CMK (cell line): ENCODE data around the gene SLIT3.
A peak's percentile ranks its signal among the peaks of the same experiment; 100 is the strongest.

Source experiments
- DNase-seq: peaks from one replicate; pipeline ENCODE4 v3.0.0-alpha.2; 2010; ENCODE audit warnings: low read depth

The SLIT3 gene

DNA sequence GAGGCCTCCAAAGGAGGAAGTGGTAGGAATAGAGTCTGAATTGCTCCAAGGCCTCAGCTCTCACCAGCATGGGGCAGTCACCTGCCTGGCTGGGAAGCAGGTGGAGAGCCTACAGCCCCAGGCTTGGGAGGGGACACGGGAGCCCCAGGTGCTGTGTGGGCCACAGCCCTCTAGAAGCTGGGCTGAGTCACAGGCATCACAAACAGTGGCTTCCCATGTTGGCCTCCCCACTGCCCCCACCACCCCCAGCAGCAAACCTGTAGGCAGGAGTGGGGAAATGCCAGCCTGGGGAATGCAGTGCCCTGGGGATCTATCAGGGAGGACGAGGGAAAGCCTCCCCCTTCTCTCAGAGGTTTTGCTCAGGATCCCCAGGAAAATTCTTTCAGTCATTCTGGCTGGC, 309.6 kb downstream of the SLIT3 start:
- no peak for DNase-seq

DNA sequence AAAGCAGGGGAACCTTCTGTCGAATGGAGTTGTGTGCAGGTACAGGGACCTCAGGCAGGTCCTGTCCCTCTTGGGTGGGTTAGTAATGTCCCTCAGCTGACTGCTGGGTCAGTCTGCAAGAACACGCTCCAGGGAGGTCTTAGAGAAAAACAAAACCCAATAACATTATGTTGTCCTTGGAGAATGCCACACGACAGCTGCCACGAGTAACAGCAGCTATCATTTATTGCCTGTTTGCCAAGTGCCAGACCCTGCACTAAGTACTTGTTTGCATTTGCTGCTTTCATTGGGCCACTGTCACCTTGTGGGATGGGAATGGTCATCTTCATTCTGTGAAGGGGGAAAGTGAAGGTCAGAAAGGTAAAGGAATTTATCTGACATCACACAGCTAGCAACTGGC, 310.3 kb downstream of the SLIT3 start:
- no peak for DNase-seq

DNA sequence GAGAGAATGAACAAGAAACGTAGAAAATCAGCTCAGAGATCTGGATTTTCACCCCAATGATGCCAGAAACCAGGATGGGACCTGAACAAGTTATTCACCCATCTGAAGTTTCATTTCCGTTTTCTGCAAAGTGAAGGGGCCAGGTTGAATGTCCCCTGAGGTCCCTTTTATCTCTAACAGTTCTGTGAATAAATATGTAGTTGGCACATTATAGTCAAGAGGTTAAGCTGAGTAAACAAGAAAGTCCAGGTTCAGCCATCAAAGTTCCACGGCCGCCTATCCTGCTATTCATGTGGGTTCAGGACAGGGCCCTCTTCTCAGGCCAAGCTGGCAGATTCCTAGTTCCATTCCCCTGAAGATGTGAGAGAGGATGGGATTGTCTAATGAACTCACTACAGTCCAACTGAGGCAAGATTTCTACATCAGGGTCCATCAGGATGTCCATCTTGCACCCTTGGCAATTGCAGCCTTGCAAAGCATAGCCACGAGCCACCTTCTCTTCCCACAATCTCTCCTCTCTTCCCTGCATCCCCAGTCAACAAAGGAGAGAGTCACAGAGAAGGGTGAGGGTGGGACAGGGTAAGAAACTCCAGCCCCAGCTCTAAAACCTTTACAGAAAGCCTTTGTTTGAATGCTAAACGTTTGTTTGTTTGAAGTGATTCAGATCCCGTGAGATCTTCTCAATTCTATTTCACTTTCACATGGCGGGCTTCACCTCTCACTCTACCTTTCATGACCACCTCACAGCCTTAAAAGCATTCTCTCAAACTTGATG, 311.0 kb downstream of the SLIT3 start:
- no peak for DNase-seq

DNA sequence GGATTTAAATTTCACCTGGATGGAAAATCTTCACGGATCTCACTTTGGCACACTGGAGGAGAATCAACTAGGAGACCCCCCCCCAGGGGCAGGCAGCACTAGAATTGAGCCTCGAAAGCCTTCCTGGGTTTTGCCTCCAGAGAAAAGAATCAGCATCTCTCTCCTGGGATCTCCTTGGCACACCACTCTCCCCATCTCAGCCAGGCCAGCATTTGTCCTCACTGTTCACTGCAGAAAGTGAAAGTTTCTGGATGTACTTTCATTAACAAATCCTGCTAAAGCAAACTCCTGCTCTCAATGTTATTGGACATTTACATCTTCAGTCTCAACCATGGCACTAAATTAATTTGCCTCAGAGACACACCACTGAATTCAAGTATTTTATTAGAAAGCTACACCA, 312.2 kb downstream of the SLIT3 start:
- DNase-seq: no peak

DNA sequence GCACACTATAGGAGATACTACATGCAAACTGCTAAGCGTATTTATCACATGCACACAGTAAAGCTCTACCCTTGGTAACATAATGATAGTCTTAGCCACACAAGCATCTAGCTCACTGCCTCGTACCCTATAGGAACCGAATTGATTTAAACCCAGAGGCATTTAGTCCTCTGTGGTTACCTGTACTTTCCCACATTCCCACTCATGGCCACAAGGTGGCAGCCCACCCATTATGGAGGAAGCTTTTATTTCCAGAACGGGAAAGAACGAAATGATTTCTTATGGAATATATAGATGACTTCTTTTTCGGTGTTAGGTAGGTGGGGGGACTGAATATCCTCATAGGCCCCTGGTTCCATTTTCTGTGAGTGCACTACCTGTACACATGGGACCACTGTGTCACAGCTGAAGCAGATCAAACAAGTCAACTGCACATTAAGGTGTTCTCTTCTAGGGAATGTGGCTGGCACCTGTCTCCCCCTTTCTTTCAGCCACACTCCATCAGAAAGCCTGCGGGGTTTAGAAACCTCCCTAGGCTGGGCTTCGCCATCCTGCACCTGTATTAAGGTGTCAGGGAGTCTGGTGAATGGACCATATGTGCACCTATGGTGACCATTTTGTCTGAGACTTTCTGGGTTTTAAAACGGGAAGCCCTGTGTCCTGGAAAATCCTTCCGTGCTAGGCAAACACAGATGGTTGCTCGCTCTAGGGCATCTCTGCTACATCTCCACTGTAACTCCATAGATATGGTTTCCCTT, 313.2 kb downstream of the SLIT3 start:
- DNase-seq: peak; percentile 11

DNA sequence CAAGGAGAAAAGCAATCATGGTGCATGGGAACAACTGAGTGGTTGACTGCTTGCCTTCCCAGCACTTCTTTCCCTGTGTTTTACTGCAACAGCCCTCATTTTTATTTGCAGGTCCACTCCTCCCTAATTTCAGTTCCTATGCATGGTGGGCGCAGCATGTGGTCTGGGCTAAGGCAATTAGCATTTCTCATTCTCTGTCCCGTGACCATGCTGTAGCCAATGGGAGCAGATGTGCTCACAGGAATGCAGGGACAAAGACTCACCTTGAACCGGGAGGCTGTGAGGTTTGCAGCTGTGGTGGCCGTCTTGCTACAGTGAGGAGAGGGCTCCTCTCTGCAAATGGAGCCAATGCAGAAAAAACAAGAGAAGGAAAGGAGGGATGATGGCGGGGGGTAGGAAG, 315.5 kb downstream of the SLIT3 start:
- DNase-seq: no peak

DNA sequence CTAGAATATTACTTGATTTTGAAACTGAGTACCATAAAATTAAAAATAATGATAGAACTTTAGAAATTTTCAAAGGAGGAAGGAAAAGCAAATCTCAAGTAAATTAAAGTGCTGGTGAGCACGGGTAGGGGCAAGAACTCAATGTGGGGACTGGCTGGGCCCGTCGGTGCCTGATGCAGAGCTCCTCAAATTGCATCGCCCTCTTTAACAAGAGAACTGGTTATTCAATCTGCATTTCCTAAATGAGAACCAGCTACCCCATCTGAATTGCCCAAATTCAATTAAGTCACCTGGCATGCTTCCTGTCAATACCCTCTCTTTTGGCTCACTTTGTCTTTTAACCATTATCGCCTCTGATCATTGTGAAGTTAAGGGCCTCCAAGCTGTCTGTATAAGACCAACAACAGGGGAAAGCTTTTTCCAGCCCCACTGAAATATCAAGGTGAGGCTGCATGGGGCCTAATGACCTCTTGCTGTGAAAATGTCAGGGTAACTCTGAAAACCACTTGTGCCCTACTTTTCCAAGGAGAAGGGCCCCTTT, 316.7 kb downstream of the SLIT3 start:
- DNase-seq: no peak

DNA sequence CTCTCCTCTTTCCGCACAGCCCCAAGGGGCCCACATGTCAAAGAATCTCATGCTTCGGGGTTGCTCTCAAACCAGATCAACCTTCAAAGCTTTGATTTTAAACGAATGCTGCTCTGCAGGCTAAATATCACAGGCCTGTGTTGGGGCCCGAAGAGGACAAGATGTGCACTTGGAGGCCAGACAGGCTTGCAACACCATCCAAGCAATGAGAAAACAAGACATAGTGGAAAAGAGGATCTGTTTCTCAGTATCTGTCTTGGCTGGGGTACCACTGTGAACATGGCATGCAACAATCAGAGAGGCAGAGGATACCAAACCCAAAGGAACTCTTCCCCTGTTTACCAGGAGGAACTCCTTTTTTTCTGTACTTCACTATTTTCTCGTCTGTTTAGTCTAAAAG, 321.8 kb downstream of the SLIT3 start:
- DNase-seq: no peak

DNA sequence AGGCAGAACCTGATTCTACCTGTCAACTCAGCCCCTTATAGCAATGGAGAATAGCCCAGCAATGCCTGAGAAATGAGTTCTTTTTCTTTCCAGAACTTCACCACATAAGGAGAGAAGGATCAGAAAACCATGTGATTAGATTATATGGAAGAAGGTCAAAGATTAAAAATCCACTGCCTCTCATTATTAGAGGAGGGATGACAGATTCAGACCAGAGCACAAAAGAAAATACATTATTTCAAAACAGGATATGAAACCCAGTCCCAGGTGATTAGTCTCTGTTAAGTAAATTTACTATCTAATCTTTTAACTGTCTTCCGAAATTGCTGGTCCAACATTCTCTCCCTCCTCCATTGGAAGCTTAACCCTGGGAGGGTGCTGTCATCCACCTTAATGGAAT, 322.4 kb downstream of the SLIT3 start:
- no peak for DNase-seq

DNA sequence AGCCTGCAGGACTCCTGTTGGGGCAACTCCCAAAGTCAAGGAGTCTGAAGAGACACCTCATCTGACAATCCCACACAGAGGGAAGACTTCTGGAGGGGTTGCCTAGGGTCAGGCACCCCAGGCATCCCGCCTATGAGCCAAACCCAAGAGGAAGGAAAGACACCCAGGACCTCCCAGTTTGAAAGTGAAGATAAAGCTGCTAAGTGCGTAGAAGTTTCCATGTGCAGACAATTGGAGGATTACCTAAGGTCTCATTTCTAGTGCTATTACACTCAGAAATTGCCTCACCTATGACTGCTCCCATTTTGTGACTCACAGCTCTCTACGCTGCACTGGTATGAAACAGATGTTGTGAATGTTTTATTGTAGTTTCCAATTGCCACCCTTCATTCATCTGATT, 322.9 kb downstream of the SLIT3 start:
- DNase-seq: no peak

DNA sequence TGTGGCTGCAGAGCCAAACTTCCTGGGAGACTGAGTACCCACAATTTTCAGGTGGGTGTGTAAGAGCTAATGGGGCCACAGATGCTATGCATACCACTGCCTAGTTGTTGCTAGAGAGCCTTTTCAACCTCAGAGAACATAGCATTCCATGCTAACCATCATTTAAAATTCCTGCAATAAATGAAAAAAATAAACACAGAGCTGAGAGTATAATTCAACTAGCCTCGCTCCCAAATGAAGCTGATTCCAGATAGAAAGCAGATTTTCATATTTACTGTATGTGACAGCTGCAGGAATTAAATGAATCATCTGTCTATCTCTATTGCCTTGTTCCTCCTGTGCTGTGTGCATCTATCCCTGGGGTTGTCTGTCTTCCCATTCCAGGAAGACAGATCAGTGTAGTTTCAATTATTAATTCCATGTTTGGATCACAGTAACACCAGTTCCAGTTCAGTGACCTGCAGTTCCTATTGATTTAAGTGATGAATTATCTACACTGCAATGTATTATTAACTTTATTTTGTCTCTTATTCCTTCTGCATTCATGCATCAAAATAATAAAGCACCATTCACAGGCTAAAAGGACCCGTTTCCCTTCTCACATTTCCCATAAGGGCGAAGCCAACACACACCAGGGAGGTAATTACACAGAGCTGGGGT, 324.5 kb downstream of the SLIT3 start:
- no peak for DNase-seq

DNA sequence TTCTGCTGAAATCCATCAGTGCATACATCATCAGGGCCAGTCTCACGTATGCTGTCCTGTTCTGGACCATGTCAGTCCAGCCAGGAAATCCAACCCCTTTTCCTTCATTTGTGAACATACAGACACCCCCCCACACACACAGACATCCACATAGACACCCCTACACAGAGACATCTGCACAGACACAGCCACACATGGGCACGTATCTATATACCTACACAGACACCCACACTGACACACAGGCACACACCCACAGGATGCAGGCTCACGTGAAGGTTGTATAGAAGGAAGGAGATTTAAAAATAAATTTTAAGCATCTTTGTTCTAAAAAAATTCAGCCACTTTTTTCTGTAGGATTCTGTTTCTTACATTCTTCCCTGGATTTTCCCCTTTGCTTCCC, 325.6 kb downstream of the SLIT3 start:
- DNase-seq: no peak

DNA sequence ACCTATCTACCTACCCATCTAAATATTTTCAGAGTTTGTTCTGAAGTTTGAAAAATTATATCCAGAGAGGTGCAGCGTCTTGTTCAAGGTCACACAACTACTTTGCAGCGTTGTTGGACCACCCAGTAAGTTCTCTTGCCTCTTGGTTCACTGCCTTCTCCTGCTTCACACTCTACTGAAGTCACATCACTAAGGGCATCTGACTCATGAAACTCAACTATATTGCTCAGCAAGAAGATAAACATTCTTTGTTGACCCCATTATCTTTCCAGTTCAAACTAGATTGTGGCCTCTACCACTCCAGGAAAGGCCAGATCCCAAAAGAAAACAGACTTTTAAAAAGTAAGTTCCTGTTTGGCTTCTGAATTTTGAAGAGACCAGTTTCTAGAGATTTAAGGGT, 326.9 kb downstream of the SLIT3 start:
- no peak for DNase-seq

DNA sequence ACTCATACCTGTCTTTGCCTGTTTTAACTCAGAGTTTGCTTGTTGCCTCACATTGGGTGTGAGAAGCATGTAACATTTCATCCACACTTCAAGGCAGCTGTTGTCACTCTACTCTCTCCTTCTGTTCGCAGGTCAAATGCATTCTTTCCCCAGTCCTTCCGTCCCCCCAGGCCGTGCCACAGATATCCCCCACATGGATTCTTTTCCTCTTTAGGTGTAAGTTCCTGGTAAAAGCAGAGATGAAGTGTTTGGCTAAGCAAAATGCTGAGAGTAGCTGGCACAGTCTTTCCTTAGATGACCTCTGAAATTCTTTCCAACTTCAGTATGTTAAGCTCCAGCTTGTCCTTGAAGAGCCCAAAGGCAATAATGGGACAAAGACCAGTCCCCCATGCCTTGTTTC, 328.2 kb downstream of the SLIT3 start:
- no peak for DNase-seq

DNA sequence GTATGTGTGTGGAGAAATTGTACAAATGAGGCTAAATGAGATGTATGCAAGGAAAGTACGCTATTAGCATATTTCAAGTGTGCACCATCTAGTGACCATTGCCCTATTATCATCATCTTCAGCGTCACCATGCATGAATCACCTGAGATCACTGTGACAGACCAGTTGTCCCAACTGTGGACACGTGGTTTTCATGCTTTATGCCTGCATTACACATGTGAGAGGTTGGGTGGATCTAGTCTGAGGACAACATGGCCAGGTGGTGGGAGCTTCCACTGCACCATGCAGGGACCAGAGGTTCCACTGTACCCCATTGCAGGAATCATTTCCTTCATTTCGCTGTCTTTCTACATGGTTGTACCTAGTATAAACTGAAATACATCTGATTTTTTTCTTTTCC, 329.8 kb downstream of the SLIT3 start:
- DNase-seq: no peak

DNA sequence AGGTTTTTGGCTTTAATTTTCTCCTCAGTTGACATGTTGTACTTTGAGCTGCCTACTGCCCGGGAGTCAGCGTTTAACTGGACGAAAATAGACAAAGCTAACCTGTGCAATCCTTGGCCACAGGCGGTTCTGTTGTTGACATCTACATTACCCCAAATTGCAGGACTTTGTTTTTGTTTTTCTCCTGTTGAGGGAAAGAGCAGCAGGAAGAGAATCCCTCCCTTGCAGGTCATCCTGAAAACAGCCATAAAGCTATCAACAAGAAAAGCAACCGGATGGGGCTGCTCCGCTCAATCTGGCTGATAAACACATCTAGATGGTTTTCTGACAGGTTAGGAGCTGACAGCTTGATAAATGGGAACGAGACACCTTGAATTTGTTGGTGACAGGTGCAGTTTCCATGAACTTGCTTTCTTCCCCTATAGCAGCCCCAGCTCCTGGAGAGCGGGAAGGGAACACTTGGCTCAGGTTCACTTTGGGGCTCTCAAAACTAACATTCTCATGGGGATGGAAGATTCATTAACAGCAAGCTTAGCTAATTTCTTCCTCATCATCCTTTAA, 331.5 kb downstream of the SLIT3 start:
- no peak for DNase-seq

DNA sequence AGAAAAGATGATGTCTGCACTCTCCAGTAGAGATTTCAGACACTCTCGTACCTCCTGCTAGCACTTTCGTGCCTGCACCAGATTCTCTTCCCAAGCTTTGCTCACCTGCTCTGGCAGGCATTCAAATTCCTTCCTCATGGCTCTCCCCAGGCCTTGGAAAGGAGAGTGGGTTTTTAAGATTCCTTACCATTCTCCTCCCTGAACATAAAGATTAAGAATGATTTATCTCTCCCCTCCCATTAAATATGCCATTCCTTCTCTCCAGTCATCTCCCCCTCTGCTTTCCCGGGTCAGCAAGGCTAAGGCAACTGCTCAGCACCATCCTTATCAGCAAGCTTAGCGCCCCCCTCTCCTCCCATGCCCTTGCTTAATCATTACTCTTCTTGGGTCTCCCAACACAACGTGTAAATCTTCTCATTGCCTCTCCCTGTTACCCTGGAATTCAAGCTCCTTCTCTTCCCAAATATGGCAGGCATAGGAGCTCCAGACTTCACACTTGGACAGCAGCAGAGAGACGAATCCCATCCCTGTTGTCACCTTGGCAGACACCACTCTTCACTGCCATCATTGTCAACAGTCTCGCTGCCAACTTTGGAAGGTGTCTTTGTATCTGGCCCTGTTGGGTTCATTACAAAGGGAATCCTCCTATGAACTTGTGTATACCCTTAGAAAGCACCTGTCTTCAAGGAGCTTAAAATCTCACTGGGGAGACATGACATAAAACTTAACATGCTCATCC, 332.9 kb downstream of the SLIT3 start:
- DNase-seq: no peak

DNA sequence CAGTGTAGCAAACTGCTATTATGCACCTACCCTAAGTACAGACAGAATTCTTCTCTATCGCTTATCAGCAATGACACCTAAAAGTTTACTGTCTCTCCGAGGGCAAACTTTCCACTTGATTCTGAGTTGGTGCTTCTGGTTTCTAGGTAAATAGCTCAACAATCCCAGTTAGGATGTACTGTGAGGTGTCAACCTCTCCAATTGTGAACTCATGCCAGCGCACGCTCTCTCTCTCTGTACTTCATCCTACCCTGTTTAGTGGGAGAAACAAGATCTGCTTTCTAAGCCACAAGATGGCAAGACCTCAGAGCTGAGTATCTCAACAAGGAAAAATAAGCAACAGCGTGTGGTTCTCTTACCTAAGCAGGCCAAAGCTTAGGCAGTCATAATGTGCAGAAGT, 335.3 kb downstream of the SLIT3 start:
- no peak for DNase-seq

DNA sequence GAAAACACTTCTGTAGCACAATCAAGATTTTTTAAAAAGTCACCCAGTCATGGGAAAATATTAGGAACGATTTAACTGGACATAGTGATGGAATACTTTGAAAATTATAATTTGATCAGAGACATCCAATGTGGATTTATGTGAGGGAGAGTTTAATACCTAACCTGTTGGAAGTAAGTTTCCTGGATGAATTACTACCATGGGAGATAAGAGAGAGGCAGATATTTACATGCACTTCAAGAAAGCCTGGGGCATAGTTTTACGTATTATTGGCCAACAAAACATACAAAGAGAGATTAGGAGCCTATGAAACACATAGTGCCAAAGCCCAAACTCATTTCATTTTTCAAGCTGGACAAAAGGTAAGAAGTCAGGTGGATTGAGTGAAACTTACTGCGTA, 336.8 kb downstream of the SLIT3 start:
- no peak for DNase-seq

DNA sequence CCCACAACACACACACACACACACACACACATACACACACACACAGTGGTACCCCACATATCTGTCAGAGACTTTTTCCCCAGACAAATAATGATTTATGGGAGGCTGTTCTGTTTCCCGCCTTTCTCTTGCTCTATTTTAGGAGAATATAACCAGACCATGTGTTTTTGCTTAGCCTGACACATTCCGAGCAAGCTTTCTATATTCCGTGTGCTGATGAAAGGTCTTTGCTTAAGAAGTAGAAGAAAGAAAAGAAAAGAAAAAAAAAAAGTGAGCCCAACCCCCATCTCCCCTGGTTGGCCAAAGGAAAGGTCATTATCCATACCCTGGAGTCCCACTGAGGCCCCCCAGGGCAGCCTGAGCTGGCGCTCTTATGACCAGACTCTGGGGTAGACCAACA, 338.6 kb downstream of the SLIT3 start:
- no peak for DNase-seq

DNA sequence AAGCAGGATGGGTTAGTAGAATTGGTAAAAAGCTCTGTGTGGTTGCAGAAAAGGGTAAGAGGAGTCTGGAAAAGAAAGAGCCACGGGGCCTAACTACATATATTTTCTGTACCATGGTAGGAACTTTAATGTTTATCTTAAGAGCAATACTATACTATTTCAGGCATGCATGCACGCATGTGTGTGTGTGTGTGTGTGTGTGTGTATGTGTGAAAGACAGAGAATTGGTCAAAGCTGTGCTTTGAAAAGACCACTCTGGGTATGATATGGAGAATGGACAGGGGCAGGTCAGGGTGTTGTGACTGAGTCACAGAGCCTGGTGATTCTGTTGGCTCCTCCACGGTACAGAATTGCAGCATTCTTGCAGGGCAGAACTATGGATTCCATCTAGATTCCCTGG, 339.3 kb downstream of the SLIT3 start:
- DNase-seq: no peak

DNA sequence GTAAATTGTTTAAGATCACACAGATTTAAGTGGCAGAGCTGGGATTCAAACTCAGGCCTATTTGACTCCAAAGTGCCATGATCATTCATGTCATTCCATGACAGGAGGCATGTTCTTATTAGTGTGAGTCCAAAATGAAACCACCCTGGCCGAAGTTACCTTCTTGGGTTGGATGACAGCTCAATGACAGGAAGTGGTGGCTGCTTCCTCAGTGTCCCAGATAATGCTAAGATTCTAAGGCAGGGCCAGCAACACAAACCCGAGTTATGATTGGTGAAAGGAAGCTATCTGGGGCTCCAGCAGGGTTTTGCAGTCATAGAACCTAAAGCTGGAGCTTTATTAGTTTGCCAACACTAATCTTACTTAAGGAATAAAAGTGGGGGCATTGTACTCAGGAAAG, 340.4 kb downstream of the SLIT3 start:
- DNase-seq: no peak
